Lower lobe of right lung (tissue), 2 donors: ENCODE results near the gene ACOT7. TPM values are rescaled to one million over a fixed set of nuclear protein-coding genes. Genes with fewer than 3 reads are reported as not detected.
"Not testable (repeated sequence)": the region's sequence is repeated elsewhere in the genome, so short reads cannot be mapped to it uniquely, and the experiment has no call there.

ENCODE experiments used
- ATAC-seq, 2 donors: fragments of 200-7000 bp; cut with Tn5 transposase; one replicate each; pipeline ENCODE4 v1.9.1; 2020 to 2022; ENCODE audit warnings: mild to moderate bottlenecking in 2 of 2, moderate library complexity in 2 of 2
- DNase-seq: peaks from one replicate; pipeline ENCODE4 v3.0.0-alpha.2; 2020
- H3K27ac ChIP-seq: fragments of 200-600 bp; one replicate; pipeline ENCODE4 v1.8.0; 2022
- H3K27me3 ChIP-seq: fragments of 200-600 bp; one replicate; pipeline ENCODE4 v1.8.0; 2022; ENCODE audit warnings: low read depth
- H3K36me3 ChIP-seq: fragments of 200-600 bp; one replicate; pipeline ENCODE4 v1.8.0; 2022; ENCODE audit warnings: mild to moderate bottlenecking
- H3K4me1 ChIP-seq: fragments of 200-600 bp; one replicate; pipeline ENCODE4 v1.8.0; 2022
- H3K4me3 ChIP-seq: fragments of 200-600 bp; one replicate; pipeline ENCODE4 v1.8.0; 2022; ENCODE audit warnings: mild to moderate bottlenecking
- H3K9me3 ChIP-seq: fragments of 200-600 bp; one replicate; pipeline ENCODE4 v1.8.0; 2022
- intact Hi-C: fragments of 100-400 bp; cut with DNase I; formaldehyde crosslinking; loops from one replicate; pipeline ENCODE4 v1.11.0; 2022
- total RNA-seq: library from RNA; stranded (reverse); fragmentation: NEBNext Ultra II Directional; extraction: Animal tissue kit (Norgen Biotek cat#: 25700); gene quantifications from one replicate; pipeline ENCODE4 v1.2.1, GENCODE V29; 2021
- TF ChIP-seq, protein P1 (sequence below): fragments of 200-600 bp; IDR thresholded peaks from one replicate; pipeline ENCODE4 v1.8.0; 2022; ENCODE audit warnings: antibody characterized with exemption, mild to moderate bottlenecking
- donor health status: DM: no; HTN: yes; CAD: no; lungs with severe emphysema.

ACOT7 gene
- total RNA-seq, 1 donor from 2014 or later: 28.5 TPM

DNA sequence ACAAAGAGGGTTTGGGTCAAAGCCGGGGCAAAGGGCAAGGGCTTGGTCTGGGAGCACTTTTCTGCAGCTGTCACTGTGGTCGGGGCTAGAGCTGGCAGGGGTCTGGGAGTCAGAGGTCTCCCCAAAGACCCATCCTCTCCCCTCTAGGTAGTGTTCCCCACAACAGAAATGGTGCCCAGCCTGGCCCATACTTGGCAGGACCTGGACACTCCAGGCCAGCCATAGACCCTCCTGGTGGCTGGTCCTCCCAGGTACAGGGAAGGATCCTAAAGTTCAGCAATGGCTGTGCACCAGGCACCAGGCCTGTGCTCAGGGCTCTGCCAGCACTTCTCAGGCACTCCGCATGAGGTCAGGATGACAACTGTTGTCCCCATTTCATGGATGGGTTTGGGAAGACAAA, 42.0 kb upstream of the ACOT7 start:
- no peak for ATAC-seq
- Histone ChIP-seq H3K27me3 (peaks cover 39% of the 10 kb centered on the region), H3K27ac (no peak overlapping the region), H3K4me3 (no peak overlapping the region), H3K4me1 (no peaks in the 10 kb centered on the region), H3K9me3 (no peaks in the 10 kb centered on the region), H3K36me3 (no peaks in the 10 kb centered on the region)
- TF ChIP-seq, protein P1, sequence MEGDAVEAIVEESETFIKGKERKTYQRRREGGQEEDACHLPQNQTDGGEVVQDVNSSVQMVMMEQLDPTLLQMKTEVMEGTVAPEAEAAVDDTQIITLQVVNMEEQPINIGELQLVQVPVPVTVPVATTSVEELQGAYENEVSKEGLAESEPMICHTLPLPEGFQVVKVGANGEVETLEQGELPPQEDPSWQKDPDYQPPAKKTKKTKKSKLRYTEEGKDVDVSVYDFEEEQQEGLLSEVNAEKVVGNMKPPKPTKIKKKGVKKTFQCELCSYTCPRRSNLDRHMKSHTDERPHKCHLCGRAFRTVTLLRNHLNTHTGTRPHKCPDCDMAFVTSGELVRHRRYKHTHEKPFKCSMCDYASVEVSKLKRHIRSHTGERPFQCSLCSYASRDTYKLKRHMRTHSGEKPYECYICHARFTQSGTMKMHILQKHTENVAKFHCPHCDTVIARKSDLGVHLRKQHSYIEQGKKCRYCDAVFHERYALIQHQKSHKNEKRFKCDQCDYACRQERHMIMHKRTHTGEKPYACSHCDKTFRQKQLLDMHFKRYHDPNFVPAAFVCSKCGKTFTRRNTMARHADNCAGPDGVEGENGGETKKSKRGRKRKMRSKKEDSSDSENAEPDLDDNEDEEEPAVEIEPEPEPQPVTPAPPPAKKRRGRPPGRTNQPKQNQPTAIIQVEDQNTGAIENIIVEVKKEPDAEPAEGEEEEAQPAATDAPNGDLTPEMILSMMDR: no peak
- no peak for DNase-seq
- intact Hi-C loops: no loop called here

- no peak overlapping the region for H3K4me3 ChIP-seq
- no peak overlapping the region for H3K27ac ChIP-seq
- no peaks in the 10 kb centered on the region for H3K4me1 ChIP-seq
- DNase-seq (no peak), ATAC-seq (no peak)
- H3K36me3 ChIP-seq: no peaks in the 10 kb centered on the region
- peaks cover 39% of the 10 kb centered on the region for H3K27me3 ChIP-seq
- intact Hi-C loops: no loop called here
- H3K9me3 ChIP-seq: no peaks in the 10 kb centered on the region
- TF ChIP-seq, protein P1: no peak
Observed at GRCh38 chr1:6435129-6435528, 41.6 kb upstream of the ACOT7 start.

DNA sequence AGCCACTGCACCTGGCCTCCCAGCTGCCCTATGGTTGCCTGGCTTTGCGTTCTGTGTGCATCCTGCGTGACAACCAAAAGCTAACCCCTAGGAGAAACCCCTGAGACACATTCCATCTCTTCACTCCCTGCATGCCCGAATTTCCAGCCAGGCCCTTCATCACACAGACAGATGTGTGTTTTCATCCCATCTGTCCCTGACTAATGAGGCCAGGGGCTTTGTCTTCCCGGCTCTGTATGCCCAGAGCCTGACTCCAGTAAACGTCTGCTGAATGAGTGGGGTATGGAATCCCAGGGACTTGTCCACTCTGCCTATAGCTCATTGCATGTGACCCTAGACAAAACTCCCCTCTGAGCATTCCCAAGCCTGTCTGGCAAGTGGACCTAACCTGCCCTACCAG, 40.6 kb upstream of the ACOT7 start:
- Histone ChIP-seq H3K27me3 (peaks cover 38% of the 10 kb centered on the region), H3K4me1 (no peaks in the 10 kb centered on the region)

DNA sequence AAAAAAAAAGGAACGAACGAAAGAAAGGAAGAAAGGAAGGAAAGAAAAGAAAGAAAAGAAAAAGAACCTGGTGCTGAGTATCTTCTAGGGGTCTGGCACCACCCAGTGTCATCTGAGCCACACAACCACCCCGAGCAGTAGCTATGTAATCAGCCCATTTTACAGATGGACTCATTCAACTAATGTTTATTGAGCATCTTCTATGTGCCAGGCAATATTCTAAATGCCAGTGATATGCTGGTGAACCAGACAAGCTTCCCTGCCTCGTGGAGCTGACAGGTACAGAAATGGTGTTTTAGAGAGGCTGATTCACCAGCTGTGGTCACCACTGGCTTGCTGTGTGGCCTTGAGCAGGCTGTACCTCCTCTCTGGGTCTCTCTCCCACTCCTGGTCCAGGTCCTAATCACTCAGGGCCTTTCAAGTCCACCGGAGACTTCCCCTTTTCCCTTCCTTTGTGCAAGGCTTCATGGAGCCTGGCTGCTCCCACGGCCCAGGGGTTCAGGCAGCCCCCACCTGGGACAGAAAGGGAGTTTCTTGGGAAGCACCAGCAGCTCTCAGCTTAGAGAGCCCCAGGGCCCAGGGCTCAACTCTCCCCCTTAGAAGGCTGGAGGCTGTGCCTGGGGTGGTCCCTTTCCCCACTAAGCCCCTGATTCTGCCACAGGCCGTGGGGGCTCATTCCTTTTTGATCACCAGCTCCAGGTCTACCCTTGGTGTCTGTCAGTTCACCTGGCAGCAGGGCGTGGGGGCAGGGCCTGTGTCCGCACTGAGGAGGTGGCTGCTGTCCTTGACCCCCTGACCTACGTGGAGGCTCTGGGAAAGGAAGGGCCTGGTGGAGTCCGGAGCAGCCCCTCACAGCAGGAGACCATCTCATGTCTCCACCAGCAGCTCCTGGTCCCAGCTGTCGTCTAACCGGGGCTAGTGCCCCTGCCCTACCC, 38.3 kb upstream of the ACOT7 start:
- H3K27me3 ChIP-seq: peaks cover 37% of the 10 kb centered on the region
- H3K4me1 ChIP-seq, H3K4me3 ChIP-seq, H3K27ac ChIP-seq, H3K9me3 ChIP-seq, DNase-seq, intact Hi-C loops, H3K36me3 ChIP-seq, ATAC-seq: not testable (repeated sequence)

More for the DNA sequence above, 40.6 kb upstream of the ACOT7 start:
- Histone ChIP-seq H3K4me3 (no peak overlapping the region), H3K27ac (no peak overlapping the region), H3K9me3 (no peaks in the 10 kb centered on the region), H3K36me3 (no peaks in the 10 kb centered on the region)
- TF ChIP-seq, protein P1: no peak
- intact Hi-C loops: no loop called here
- DNase-seq (no peak), ATAC-seq (no peak)

DNA sequence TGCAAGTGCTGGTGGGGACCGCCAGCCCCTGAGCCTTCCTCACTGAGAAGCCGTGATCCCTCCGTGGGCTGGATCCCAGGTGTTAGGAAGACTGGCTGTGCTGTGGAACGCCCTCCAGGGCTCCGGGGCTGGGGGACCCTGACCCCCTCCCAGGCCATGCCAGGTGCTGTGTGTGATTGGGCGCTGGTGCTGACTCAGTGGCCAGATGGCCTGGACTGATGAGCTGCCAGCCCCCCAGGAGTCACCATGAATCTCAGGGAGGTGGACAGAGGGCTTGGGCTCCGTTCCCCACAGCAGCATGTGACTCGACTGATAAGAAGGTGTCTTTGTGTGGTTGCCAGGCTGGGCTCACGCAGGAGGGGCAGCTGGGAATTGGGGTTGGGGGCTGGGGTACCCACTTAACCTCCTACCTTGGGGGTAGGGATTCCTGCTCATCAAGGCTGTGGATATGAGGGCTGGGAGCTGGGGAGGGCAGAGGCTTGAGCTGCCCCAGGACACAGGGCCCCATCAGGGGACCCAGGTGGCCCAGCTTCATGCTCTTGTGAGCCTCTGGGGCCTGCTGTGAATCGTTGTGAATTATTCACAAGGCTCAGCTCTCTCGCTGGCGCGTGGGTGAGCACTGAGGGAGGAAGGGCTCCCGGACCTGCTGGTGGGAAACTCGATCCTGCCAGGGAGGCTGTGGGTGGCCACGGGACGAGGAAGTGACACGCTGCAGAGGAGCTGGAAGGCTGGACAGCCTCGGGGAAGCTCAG, 36.3 kb upstream of the ACOT7 start:
- H3K27ac ChIP-seq, ATAC-seq, H3K4me3 ChIP-seq, H3K36me3 ChIP-seq, H3K9me3 ChIP-seq, H3K4me1 ChIP-seq, DNase-seq, intact Hi-C loops: not testable (repeated sequence)
- peaks cover 57% of the 10 kb centered on the region for H3K27me3 ChIP-seq

DNA sequence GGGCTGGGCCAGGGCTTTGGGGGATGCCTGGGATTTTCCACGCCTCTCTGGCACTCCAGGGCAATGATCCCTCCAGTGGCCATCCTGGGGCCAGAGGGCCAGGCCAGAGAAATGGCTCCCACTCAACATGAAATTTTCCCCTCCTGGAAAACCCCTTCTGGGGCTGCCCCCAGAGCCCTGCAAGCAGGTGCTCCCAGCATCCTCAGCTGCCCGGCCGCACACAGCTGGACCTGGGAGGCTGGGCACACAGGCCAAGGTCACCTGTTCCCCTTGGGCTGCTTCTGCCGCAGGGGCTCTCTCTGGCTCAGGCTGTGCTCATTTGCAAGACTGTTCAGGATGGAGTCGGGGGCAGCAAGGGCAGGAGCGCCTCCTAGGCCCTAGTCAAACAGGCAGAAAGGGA, 34.9 kb upstream of the ACOT7 start:
- DNase-seq, H3K4me3 ChIP-seq, H3K27ac ChIP-seq, intact Hi-C loops, H3K36me3 ChIP-seq, H3K9me3 ChIP-seq, ATAC-seq: not testable (repeated sequence)
- peaks cover 69% of the 10 kb centered on the region for H3K27me3 ChIP-seq
- H3K4me1 ChIP-seq: peaks cover 18% of the 10 kb centered on the region
